ENCODE measurements around the gene NCCRP1.
"Not testable (repeated sequence)": the region's sequence is repeated elsewhere in the genome, so short reads cannot be mapped to it uniquely, and the experiment has no call there.

NCCRP1 gene

DNA sequence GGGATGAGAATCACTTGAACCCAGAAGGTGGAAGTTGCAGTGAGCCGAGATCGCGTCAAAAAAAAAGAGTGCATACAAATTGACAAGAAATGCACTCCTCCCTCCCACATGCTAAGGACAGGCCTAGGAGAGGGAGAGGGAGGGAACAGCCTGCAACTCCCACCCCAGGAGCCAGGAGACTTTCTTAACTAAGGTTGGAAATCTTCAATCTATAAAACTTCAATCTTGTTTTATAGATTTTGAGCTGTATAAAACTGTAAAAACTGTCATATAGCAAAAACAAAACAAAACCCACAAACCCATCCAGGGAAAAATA is 8.6 kb downstream of the NCCRP1 start:
- no peak for DNase-seq

DNA sequence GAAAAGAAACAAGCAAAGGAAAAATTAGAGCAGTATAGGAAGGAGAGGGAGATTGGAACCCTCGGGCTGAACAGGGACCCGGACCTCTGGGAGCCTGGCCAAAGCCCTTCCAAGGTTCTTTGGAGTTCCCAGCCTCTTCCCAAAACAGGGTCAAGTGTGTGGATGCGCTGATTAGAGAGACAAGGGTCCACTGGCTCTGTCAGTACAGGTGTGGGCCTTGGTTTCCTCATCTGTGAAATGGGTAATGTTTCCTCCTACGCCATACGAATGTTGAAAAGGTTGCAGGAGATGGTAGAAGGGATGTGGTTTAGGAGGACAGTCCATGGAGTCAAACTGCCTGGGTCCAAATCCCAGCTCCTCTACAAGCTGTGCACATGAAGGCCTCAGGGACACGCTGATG is 9.4 kb downstream of the NCCRP1 start:
- no peak for DNase-seq

DNA sequence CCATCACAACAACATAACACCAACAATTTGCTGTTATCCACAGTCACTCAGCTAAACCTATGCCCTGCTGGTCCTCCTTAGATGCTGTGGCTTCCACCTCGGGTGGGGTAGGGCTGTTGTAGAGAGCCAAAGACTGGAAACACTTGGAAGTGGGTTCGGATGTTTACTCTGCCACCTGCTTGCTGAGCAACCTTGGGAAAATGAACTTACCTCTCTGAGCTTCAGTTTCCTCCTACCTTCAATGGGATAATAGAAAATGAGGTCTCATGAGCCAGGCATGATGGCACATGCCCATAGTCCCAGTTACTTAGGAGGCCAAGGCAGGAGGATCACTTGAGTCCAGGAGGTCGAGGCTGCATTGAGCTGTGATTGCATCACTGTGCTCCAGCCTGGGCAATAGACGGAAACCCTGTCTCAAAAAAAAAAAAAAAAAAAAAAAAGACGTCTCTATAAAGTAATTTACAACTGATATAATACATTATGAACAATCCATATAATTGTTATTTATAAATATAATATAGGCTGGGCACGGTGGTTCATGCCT is 10.6 kb downstream of the NCCRP1 start:
- no peak for DNase-seq

DNA sequence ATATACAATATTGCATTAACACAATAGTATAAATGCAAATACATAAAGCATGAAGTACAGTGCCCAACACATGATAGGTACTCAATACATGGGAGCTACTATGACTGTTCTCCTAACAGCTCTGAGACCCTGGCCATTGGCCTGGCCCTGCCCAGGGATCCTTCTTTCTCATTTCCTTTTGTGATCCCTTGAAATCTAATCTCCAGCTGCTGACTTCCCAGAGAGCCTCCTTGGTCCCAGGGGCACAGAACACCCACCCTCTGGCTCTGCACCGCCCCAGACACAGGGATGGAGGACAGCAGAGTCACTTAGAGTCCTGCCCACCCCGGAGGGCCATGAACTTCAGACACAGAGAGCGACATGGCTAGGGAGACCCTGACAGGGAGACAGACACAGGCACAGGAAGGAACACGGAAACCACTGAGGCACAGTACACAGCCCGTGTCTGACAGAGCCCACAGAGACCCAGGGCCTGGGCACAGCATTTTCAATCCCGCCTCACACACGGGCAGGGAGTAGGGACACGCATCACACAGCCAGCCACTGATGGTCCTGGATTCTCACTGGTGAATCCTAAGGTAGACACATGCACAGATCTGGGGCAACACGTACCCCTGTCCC is 11.5 kb downstream of the NCCRP1 start:
- DNase-seq: no peak

DNA sequence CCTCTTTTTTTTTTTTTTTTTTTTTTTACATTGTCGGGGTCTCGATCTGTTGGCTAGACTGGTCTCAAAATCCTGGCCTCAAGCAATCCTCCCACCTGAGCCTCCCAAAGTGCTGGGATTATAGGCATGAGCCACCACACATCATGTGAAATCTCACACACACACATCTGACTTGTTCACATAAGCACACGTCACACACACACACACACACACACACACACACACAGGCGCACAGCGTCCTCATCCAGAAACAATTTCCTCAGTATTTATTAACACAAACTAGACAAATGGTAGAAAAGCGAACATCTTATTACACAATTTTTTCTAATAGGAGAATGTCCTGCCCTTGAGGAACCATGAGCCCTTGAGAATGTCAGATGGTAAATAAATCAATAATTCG is 12.4 kb downstream of the NCCRP1 start:
- no peak for DNase-seq

DNA sequence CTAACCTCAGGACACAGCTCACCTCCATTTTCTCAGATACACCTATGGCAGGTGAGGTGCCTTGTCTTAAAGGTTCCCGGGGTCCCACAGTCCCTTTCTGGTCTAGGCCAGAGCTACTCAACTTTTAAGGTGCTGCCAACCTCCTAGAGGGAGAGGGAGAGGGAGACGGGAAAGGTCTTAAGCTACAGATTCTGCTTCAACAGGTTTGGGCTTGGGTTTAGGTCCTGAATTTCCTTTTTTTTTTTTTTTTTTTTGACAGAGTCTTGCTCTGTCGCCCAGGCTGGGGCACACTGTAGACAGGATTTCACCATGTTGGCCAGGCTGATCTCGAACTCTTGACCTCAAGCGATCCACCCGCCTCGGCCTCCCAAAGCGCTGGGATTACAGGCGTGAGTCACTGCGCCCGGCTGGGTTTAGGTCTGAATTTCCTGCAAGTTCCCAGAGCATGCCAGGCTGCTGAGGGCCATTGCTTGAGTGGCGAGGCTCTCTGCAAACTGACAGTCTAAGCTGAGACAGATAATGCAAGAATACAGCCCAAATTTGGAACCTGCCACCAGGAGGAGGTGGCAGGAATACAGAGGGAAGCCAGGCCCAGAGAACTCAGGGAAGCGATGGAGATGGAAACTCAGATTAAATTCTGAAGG is 15.1 kb downstream of the NCCRP1 start:
- no peak for DNase-seq

DNA sequence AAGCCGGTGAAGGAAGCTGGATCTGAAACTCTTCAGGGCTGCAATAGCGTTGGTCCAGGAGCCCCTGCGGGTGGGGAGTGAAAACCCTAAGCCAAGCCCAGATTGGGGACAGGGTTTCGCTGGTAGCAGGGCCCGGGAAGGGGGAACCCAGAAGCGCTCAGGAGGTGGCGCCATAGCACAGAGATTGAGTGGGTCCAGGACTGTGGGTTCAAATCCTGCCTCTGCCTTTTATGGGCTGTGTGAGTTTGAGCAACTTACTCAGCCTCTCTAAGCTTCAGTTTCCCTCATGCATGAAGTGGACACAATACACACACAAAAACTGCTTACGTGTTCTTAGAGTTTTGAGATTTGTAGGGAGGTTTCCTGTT is 15.6 kb downstream of the NCCRP1 start:
- DNase-seq: peak in 1 of 56 donors; percentile 4

DNA sequence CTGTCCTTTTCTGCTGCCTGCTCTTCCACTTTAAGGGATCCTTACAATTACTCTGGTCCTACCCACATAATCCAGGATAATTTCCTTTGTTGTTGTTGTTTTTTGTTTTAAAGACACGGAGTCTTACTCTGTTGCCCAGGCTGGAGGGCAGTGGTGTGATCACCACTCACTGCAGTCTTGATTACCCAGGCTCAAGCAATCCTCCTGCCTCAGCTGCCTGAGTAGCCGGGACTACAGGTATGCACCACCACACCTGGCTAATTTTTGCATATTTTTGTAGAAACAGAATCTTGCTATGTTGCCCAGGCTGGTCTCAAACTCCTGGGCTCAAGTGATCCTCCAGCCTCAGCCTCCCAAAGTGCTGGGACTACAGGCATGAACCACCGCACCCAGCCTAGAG is 18.6 kb downstream of the NCCRP1 start:
- not testable (repeated sequence) for DNase-seq

DNA sequence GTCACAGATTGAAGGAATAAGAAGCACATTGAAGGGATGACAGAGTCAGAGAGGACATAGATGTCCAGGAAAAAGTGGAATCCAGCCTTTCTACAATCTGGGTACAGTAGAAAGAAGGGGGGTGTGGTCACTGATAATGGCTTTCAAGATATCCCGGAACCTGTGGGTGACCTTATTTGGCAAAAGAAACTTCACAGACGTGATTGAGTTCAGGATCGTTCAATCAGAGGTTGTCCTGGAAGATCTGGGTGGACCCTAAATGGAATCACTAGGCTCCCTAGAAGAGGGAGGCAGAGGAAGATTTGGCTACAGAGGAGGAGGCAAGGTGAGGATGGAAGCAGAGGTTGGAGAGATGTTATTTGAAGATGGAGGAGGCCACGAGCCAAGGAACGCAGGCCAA is 20.3 kb downstream of the NCCRP1 start:
- no peak for DNase-seq

DNA sequence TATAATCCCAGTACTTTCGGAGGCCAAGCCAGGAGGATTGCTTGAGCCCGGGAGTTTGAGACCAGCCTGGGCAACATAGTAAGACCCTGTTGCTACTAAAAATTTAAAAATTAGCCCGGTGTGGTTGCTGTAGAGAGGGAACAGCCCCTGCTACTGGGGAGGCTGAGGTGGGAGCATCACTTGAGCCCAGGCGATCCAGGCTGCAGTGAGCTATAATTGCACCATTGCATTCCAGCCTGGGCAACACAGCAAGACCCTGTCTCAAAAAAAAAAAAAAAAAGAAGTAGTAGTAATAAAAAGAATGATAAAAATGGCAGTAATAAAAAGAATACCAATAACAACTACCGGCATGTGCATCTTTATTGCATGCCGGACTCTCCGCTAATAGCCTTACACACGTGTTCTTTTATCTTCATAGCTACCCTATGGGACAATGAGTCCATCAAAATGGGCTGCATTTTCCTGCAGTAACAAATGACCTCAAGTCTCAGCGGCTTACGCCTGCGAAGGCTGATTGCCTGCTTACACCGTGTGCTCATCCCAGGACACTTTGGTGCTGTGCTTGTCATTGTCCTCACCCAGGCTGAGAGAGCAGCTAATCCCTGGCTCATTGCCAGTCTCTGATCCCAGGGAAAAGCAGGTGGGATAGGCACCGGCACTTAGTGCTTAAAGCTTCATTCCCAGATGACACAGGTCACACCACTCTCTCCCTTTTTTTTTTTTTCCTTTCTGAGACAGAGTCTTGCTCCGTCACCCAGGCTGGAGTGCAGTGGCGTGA is 21.7 kb downstream of the NCCRP1 start:
- DNase-seq: no peak

DNA sequence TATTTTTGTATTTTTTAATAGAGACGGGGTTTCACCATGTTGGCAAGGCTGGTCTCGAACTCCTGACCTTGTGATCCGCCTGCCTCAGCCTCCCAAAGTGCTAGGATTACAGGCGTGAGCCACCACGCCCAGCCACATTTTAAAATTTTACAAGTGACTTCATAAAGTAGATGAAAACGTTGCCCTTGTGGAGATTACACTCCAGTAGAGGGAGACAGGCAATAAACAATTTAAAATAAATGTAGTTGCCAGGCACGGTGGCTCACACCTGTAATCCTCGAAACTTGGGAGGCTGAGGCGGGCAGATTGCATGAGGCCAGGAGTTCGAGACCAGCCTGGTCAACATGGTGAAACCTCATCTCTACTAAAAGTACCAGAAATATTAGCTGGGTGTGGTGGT is 22.3 kb downstream of the NCCRP1 start:
- DNase-seq: not testable (repeated sequence)

DNA sequence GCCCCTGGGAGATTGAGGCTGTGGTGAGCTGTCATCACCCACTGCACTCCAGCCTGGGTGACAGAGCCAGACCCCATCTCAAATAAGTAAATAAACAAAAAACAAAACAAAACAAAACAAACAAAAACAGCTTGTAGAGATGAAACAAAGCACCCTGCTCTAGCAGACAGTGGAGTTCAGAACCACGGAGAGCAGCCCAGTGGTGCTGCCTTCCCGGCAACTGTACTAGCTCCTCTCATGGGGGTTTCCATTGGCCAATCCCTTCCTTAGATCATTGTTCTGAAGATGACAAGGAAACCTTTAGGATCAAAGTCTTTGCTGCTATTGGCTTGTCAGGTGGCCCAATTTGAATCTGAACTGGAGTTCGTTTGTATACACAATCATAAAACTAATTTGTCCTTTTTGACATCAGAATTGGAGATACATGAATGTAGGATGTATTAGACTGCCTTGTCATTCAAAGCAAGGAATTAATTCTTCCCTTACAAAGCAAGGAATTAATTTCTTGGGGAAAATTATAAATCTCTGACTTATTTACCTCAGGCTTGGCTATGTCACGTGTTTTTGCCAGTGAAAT is 27.0 kb downstream of the NCCRP1 start:
- DNase-seq: no peak

DNA sequence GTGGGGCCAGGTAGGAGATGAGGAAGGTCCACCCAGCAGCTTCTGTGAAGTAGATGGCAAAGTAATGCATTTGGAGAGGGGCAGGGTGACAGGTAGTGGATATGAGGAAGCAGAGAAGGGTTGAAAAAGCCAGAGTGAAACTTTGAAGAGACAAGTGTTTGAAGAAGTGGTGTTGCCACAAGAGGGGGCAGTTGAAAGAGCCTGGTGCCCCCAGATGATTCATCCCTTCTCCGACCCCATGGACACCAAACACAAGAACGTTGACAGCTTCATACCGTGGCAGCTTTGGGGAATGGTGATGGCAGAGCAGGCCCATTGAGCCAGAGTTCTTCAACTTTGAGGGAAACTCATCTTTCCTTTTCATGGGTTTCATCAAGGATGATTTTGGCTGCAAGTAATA is 28.1 kb downstream of the NCCRP1 start:
- no peak for DNase-seq

DNA sequence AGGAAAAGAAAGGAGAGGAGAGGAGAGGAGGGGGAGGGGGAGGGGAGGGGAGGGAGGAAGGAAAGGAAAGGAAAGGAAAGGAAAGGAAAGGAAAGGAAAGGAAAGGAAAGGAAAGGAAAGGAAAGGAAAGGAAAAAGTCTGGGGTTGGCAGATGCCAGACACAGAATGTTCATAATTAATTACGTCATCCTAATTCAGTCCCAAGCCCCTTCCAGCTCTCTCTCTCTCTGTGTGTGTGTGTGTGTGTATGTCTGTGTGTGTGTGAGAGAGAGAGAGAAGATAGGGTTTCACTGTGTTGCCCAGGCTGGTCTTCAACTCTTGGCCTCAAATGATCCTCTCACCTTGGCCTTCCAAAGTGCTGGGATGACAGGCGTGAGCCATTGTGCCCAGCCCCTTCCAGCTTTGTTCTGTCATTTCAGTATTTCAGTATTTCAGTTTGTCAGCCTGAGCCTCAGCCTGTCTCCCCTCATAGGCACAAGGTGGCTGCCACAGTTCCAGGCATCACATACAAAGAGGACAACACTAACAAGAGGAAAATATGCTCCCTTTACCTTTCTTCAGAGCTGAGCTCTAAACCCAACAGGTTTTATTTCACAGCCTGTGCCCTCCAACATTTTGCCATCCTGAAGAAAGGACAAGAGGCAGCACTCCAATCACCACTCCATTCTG is 33.5 kb downstream of the NCCRP1 start:
- DNase-seq: no peak

DNA sequence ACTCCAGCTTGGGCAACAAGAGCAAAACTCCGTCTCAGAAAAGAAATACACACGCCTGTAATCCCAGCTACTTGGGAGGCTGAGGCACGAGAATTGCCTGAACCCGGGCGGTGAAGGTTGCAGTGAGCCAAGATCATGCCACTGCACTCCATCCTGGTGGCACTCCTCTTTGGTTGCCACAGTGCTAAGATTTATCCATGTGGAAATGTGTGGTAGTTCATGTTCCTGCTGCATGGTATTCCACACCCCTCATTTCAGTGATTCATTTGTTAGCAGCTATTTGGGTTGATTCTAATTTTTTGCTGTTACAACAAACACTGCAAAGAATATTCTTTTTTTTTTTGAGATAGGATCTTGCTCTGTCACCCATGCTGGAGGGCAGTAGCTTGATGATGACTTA is 35.9 kb downstream of the NCCRP1 start:
- DNase-seq: no peak

DNA sequence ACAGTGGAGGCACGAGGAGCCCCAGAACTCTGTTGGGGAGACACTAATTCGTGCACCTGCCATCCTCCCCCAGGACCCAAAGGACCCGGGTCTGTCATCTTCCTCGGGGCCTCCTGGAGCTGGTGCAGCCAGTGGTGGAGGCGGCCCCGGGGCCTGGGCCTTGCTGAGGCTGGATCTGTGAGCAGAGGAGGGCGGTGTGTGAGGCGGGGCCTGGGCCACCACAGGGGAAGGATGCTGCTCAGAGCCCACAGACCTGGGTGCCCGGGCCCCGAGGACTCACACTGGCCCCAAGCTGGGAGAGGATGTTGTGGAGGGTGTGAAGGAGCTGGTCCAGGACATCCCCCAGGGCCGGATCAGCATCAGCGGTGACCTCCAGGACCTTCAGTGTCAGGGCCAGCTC is 39.8 kb downstream of the NCCRP1 start:
- DNase-seq: no peak

DNA sequence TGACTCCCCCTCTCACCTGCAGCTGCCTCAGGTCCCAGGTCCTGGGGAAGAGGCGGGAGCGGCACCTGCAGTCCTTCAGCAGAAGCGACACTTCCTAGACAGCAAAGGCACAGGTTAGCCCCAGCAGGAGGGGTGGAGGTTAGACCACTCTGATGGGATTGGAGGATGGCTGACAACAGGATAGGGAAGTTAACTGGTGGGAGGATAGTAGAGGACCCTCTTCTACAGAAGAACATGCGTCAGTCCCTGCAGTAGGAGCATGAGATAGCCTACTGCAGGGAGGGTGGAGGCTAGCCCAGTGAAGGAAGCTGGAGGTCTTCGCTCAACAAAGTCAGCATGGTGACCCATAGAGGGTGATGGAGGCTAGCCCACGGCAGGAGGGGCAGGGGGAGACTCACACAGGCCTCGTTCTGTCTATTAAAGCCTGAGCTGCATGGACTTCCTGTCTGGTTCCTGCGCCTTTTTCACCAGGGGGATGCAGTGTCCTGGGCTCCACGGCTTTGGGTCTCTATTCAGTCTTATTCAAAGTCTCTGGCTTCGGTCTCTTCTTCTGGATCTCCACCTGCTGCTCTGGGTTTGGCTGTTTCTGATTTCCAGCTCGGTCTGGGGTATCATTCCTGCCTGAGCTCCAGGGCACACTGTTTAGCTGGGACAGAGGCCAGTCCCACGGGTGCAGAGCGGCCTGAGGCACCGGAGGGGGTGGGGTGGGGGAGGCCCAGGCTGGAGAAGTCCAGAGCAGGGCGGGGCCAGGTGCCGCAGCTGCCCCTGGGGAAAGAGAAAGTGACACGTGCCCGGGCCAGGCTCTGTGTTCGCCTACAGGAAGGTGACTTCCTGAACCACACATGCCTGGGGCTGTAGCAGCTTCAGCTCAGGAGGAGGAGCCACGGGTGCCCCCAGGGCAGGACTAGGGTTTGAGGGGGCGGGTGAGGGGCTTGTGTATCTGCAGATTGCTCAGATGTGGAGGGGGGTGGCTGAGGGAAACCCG is 40.7 kb downstream of the NCCRP1 start:
- no peak for DNase-seq

DNA sequence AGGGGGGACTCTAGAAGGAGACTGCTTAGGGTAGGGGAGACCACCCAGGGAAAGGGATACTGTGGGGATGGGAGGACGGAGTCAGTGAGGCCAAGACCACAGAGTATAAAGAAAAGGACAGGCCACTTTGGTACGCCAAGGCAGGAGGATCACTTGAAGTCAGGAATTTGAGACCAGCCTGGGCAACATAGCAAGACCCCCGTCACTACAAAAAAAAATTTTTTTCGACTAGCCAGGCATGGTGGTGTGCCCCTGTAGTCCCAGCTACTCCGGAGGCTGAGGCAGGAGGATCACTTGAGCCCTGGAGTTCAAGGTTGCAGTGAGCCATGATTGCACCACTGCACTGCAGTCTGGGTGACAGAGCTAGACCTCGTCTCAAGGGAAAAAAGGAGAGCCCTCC is 41.4 kb downstream of the NCCRP1 start:
- no peak for DNase-seq

DNA sequence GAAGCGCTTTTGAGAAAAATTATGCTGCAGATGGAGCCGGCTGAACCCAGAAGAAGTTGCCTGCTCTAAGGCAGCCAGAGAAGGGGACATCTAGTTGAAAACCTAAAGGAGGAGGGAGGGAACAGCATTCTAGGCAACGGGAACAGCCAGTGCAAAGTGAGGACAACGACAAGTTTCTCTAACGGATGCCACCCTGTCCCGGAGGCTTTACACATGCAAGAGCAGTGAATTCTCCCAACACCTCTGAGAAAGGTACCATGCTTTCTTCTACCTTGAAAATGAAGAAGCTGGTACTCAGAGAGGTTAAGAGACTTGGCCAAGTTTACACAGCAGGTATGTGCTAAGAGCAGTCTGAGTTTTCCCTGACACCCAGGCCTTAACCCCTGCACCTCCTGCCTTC is 42.2 kb downstream of the NCCRP1 start:
- no peak for DNase-seq

DNA sequence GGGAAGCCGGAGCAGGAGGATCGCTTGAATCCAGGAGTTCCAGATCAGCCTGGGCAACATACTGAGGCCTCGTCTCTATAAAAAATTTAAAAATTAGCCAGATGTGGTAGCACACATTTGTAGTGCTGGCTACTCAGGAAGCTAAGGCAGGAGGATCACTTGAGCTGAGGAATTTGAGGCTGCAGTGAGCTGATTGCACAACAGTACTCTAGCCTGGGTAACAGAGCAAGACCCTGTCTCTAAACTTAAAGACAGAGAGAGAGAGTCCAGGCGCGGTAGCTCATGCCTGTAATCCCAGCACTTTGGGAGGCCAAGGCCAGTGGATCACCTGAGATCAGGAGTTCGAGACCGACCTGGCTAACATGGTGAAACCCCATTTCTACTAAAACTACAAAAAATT is 43.7 kb downstream of the NCCRP1 start:
- no peak for DNase-seq

DNA sequence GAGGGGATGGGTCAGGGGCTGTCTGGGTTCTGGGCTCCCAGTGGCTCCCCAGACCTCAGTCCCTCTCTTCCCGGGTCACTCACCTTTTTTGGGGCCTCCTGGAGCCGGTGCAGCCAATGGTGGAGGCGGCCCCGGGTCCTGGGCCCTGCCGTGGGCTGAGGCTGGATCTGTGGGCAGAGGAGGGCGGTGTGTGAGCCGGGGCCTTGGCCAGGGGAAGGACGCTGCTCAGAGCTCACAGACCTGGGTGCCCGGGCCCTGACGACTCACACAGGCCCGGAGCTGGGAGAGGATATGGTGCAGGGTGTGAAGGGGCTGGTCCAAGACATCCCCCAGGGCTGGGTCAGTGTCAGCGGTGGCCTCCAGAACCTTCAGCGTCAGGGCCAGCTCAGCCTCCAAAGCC is 47.0 kb downstream of the NCCRP1 start:
- not testable (repeated sequence) for DNase-seq

Data from nucleus accumbens (tissue), 56 donors.